Naive B cell (primary cell): ENCODE measurements around the gene FN3K. TPM values are rescaled to one million over a fixed set of nuclear protein-coding genes. Genes with fewer than 3 reads are reported as not detected.
"Not testable (repeated sequence)": the region's sequence is repeated elsewhere in the genome, so short reads cannot be mapped to it uniquely, and the experiment has no call there.

ENCODE experiments used
- ATAC-seq, 2 donors: fragments of 150-1000 bp; cut with Tn5 transposase; 2 replicates each; pipeline ENCODE4 v1.10.0; 2021; ENCODE audit warnings: low read depth in 2 of 2, mild to moderate bottlenecking in 2 of 2, moderate library complexity in 2 of 2
- DNase-seq: peaks from one replicate; pipeline ENCODE4 v3.0.0; 2022
- H3K27ac Mint-ChIP-seq, 6 donors: one replicate each; pipeline ENCODE4 v1.8.0; 2020 to 2022; ENCODE audit warnings: mild to moderate bottlenecking in 6 of 6, mixed read lengths in 6 of 6, moderate library complexity in 5 of 6, inconsistent platforms in 2 of 6
- H3K27me3 Mint-ChIP-seq, 3 donors: one replicate each; pipeline ENCODE4 v1.8.0; 2021 to 2022; ENCODE audit warnings: mixed read lengths in 3 of 3, mild to moderate bottlenecking in 1 of 3
- H3K36me3 Mint-ChIP-seq, 2 donors: one replicate each; pipeline ENCODE4 v1.8.0; 2020 to 2022; ENCODE audit warnings: mixed read lengths in 2 of 2, inconsistent platforms in 1 of 2, mild to moderate bottlenecking in 1 of 2
- H3K4me1 Mint-ChIP-seq, 3 donors: one replicate each; pipeline ENCODE4 v1.8.0; 2020 to 2022; ENCODE audit warnings: mixed read lengths in 3 of 3, inconsistent platforms in 1 of 3, mild to moderate bottlenecking in 1 of 3, moderate library complexity in 1 of 3
- H3K4me3 Mint-ChIP-seq, 8 donors: one replicate each; pipeline ENCODE4 v1.8.0; 2020 to 2022; ENCODE audit warnings: mild to moderate bottlenecking in 8 of 8, mixed read lengths in 8 of 8, moderate library complexity in 8 of 8, inconsistent platforms in 2 of 8
- H3K9me3 Mint-ChIP-seq, 7 donors: one replicate each; pipeline ENCODE4 v1.8.0; 2020 to 2022; ENCODE audit warnings: mixed read lengths in 7 of 7, mild to moderate bottlenecking in 5 of 7, inconsistent platforms in 2 of 7, moderate library complexity in 1 of 7
- polyA plus RNA-seq, 6 donors: library from polyadenylated mRNA; unstranded; fragments of 300-500 nt; fragmentation: Illumina TruSeq; gene quantifications; one replicate each; pipeline ENCODE4 v1.2.3, GENCODE V29; 2021; ENCODE audit warnings: low read depth in 6 of 6

The FN3K gene
- polyA plus RNA-seq, 6 donors from 2014 or later = not detected

DNA sequence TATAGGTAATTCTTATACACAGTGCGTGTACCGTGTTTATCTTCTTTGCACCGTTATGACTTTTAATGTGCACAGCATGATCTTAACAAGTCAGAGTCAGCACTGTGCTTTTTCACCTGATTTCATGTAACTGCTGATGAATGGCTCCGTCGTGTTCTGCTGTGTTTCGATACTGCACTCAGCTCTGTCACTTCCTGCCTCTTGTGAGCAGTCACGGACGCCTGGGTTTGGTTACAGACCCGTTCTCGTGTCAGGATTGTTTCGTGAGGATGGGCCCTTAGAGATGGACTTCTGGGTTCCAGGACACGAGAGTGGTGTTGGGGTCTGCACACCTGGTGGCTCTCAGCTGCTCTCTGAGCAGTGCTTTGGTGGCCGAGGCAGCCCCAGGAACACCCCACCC lies 41.0 kb downstream of the FN3K start:
- Mint-ChIP-seq H3K27ac (peak overlapping the region in 3 of 6 donors; percentile 7 to 59 (median 20)), H3K4me3 (peak overlapping the region in 4 of 8 donors; percentile 21 to 59 (median 36)), H3K27me3 (no peaks in the 10 kb centered on the region), H3K9me3 (peaks cover 0 to 3% (median 0%) of the 10 kb centered on the region in 7 donors), H3K4me1 (peaks cover 18 to 25% (median 21%) of the 10 kb centered on the region in 3 donors), H3K36me3 (peaks cover 0 to 6% of the 10 kb centered on the region in 2 donors)
- peak; percentile 19 for DNase-seq
- peak; percentile 50 to 53 for ATAC-seq

DNA sequence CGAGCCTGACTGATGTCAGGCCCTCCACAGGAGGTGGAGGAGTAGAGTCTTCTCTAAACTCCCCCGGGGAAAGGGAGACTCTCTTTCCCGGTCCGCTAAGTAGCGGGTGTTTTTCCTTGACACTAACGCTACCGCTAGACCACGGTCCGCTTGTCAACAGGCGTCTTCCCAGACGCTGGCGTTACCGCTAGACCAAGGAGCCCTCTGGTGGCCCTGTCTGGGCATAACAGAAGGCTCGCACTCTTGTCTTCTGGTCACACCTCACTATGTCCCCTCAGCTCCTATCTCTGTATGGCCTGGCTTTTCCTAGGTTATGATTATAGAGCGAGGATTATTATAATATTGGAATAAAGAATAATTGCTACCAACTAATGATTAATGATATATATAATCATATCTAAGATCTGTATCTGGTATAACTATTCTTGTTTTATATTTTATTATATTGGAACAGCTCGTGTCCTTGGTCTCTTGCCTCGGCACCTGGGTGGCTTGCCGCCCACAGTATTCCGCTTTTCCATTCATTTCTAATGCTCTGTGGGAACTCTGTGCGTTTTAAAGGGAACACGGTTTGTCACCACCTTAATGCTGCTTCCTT lies 42.5 kb downstream of the FN3K start:
- H3K27me3 Mint-ChIP-seq, H3K27ac Mint-ChIP-seq, H3K4me3 Mint-ChIP-seq, H3K9me3 Mint-ChIP-seq, ATAC-seq, DNase-seq: not testable (repeated sequence)
- Mint-ChIP-seq H3K36me3 (peaks cover 0 to 10% of the 10 kb centered on the region in 2 donors), H3K4me1 (peaks cover 23 to 33% (median 27%) of the 10 kb centered on the region in 3 donors)

DNA sequence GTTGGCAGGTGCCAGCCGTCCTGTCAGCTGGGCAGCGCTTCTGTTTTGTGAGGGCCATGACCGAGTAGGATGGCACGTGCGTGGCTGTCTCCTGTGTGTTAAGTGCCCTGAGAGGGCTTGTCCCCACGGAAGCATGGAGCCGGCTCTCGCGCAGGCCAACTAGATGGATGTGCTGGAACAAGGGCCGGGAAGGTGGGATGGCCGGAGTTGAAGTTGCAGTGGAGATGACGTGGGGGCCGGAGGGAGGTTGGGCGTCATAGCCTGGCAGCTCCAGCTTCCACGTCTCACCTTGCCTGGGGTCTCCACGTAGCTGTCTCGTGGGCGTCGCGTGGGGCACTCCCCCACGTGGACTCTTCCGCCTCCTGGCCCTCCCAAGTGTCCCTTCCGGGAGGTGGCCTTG lies 44.1 kb downstream of the FN3K start:
- H3K4me1 Mint-ChIP-seq = peaks cover 23 to 33% (median 27%) of the 10 kb centered on the region in 3 donors
- H3K36me3 Mint-ChIP-seq = peaks cover 4 to 12% of the 10 kb centered on the region in 2 donors
- DNase-seq (no peak), ATAC-seq (no peak)
- peaks cover 0 to 3% (median 0%) of the 10 kb centered on the region in 7 donors for H3K9me3 Mint-ChIP-seq
- peaks cover 0 to 4% (median 0%) of the 10 kb centered on the region in 3 donors for H3K27me3 Mint-ChIP-seq
- H3K4me3 Mint-ChIP-seq = no peak overlapping the region
- no peak overlapping the region for H3K27ac Mint-ChIP-seq

DNA sequence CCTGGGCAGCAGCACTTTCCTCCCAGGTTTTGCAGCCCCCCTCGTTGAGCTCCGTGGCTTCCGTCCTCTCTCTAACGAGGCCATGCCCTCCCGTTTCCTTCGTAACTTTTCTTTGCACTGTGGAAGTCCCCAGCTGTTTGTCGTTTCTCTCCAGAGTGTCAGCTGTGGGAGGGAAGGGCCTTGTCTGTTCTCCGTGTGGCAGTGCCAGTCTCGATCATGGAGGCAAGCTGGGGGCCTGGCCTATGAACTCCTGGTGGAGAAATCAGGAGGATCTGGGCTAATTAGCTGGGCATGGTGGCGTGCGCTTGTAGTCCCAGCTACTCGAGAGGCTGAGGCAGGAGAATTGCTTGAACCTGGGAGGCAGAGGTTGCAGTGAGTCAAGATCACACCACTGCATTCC lies 44.8 kb downstream of the FN3K start:
- no peak overlapping the region for H3K4me3 Mint-ChIP-seq
- H3K4me1 Mint-ChIP-seq = peaks cover 20 to 26% (median 22%) of the 10 kb centered on the region in 3 donors
- H3K27me3 Mint-ChIP-seq = peaks cover 0 to 4% (median 0%) of the 10 kb centered on the region in 3 donors
- H3K36me3 Mint-ChIP-seq = peaks cover 4 to 12% of the 10 kb centered on the region in 2 donors
- H3K27ac Mint-ChIP-seq = peak overlapping the region in 1 of 6 donors; percentile 67
- DNase-seq = no peak
- peaks cover 0 to 3% (median 0%) of the 10 kb centered on the region in 7 donors for H3K9me3 Mint-ChIP-seq
- no peak for ATAC-seq

DNA sequence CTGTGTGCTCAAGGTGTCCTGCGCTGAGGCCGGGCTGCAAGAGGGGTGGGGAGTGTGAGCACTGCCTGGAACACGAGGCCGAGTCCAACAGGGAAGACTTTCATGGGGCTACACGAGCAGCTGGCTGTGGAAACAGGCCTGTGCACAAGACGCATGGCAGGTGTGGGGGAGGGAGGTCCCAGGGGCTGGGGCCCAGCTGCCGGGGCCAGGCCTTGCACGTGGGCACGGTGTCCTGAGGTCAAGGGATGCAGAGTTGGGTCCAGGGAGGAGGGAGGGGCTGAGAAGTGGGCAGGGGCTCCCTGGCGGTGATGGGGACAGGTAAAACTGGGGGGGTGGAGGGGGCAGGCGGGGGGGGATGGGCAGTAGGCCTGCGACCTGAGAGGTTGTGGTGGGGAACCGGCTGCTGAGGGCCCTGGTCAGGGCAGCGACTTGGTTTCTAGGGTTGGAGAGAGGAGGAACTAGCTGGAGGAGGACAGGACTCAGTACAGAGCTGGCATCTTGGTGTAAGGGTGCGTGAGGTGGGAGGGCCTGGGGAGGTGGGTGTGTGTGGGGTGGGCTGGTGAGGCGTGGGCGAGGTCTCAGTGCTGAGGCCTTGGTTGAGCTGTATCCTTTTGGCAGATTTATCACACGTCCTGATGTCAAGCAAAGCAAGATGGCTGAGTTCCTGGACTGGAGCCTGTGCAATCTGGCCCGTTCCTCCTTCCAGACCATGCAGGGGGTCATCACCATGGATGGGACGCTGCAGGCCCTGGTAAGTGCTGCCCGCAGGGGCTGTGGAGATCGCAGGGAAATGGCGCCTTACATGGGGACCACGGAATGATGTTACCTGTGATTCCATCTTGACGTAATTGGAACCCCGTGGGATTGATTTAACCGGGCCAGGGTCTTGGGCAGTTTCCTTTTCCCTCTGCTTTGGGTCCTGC lies 45.8 kb downstream of the FN3K start:
- peaks cover 0 to 3% (median 0%) of the 10 kb centered on the region in 7 donors for H3K9me3 Mint-ChIP-seq
- peak overlapping the region in 1 of 8 donors; percentile 47 for H3K4me3 Mint-ChIP-seq
- H3K36me3 Mint-ChIP-seq = peaks cover 4 to 12% of the 10 kb centered on the region in 2 donors
- H3K27me3 Mint-ChIP-seq = peaks cover 0 to 4% (median 0%) of the 10 kb centered on the region in 3 donors
- peak in 1 of 2 donors; percentile 3 for ATAC-seq
- DNase-seq = no peak
- H3K27ac Mint-ChIP-seq = peak overlapping the region in 1 of 6 donors; percentile 9
- H3K4me1 Mint-ChIP-seq = peaks cover 13 to 18% (median 15%) of the 10 kb centered on the region in 3 donors

DNA sequence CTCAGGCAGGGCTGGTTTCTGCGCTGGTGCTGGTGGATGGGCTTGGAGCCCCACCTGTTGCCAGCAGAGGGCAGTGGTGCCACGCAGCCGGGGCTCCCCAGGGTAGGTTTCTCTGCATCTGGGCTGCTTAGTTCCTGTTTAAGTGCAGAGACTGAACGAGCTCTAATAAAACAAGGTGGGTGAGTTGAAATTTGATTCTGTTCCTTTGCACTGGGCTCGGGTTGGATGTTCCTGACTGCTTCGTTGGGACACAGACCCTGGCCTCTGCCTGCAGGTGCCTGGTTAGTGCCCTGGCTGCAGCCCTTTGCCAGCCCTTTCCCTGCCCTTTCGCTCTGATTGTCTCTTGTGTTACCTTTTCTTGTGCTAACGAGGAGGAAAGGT lies 46.5 kb downstream of the FN3K start:
- peak overlapping the region in 1 of 6 donors; percentile 9 for H3K27ac Mint-ChIP-seq
- peak overlapping the region in 1 of 8 donors; percentile 72 for H3K4me3 Mint-ChIP-seq

DNA sequence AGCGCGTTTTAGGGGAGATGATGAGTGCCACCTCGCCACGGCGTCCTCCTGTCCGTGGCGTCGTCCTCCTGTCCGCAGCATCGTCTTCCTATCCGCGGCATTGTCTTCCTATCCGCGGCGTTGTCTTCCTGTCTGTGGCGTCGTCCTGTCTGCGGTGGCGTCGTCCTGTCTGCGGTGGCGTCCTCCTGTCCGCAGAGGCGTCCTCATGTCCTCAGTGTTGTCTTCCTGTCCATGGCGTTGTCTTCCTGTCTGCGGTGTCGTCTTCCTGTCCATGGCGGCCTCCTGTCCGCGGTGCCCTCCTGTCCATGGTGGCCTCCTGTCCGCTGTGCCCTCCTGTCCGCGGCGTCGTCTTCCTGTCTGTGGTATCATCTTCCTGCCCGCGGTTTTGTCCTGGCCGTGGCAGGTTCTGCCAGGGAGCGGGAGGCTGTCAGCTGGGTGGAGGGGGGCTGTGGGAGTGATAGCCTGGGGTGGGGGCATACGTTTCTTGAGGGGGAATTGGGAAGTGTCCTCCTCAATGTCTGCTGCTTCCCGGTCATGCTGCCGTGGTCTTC lies 47.3 kb downstream of the FN3K start:
- Mint-ChIP-seq H3K4me3 (no peak overlapping the region), H3K4me1 (peaks cover 5 to 8% (median 7%) of the 10 kb centered on the region in 3 donors), H3K36me3 (peaks cover 4 to 6% of the 10 kb centered on the region in 2 donors), H3K27me3 (peaks cover 0 to 4% (median 0%) of the 10 kb centered on the region in 3 donors), H3K9me3 (peaks cover 0 to 2% (median 0%) of the 10 kb centered on the region in 7 donors), H3K27ac (peak overlapping the region in 2 of 6 donors; percentile 26 to 41)
- DNase-seq (no peak), ATAC-seq (no peak)

More for the DNA sequence above, 46.5 kb downstream of the FN3K start:
- Mint-ChIP-seq H3K9me3 (peaks cover 0 to 3% (median 0%) of the 10 kb centered on the region in 7 donors), H3K4me1 (peaks cover 9 to 12% (median 10%) of the 10 kb centered on the region in 3 donors), H3K36me3 (peaks cover 4 to 12% of the 10 kb centered on the region in 2 donors), H3K27me3 (peaks cover 0 to 4% (median 0%) of the 10 kb centered on the region in 3 donors)
- peak; percentile 100 for ATAC-seq
- peak; percentile 87 for DNase-seq

DNA sequence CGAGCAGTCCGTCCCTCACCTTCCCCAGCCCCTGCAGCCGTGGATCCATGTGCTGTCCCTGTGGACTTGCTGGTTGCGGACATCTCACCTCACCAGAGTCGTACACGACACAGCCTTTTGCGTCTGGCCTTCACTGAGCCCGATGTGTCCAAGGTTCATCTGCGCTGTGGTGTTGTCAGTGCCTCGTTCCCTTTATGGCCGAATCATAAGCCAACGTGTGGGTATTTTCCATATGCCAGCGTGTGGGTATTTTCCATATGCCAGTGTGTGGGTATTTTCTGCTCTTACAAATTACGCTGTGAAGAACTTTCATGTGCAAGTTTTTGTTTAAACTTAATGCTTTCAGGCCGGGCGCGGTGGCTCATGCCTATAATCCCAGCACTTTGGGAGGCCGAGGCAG lies 48.1 kb downstream of the FN3K start:
- peak overlapping the region in 1 of 6 donors; percentile 21 for H3K27ac Mint-ChIP-seq
- peaks cover 0 to 4% (median 0%) of the 10 kb centered on the region in 3 donors for H3K27me3 Mint-ChIP-seq
- H3K36me3 Mint-ChIP-seq = peaks cover 4 to 6% of the 10 kb centered on the region in 2 donors
- no peak overlapping the region for H3K4me3 Mint-ChIP-seq
- peaks cover 9 to 13% (median 12%) of the 10 kb centered on the region in 3 donors for H3K4me1 Mint-ChIP-seq
- no peaks in the 10 kb centered on the region for H3K9me3 Mint-ChIP-seq
- no peak for DNase-seq
- ATAC-seq = no peak

DNA sequence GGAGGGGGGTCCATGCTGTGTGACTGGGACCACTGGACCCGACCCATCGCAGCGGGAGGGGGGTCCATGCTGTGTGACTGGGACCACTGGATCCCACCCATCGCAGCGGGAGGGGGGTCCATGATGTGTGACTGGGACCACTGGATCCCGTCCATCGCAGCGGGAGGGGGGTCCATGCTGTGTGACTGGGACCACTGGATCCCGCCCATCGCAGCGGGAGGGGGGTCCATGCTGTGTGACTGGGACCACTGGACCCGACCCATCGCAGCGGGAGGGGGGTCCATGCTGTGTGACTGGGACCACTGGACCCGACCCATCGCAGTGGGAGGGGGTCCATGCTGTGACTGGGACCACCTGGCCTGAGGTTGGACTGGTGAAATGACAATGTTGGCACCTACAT lies 50.2 kb downstream of the FN3K start:
- H3K4me3 Mint-ChIP-seq, ATAC-seq, H3K36me3 Mint-ChIP-seq, DNase-seq, H3K27ac Mint-ChIP-seq, H3K27me3 Mint-ChIP-seq, H3K9me3 Mint-ChIP-seq: not testable (repeated sequence)
- peaks cover 11 to 13% (median 12%) of the 10 kb centered on the region in 3 donors for H3K4me1 Mint-ChIP-seq

DNA sequence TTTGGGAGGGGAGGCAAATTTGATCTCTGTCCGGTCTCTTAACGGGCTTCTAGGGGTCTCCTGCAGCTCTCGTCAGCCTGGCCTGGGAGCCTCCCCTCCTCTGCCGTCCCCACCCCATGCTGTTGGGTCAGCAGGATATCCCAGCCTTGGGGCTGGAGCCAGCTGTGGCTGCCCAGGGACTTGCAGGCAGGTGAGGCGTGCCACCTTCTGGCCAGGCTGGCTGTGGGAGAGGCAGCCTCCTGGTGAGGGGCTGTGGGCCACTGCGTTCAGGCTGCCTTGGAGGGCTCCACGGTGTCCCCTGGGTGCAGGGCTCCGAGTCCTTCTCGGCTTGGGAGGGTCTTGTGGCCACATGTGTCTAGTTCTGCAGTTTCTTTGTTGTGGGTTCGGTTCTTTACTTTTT lies 51.0 kb downstream of the FN3K start:
- DNase-seq (no peak), ATAC-seq (no peak)
- H3K9me3 Mint-ChIP-seq = no peaks in the 10 kb centered on the region
- peaks cover 12 to 15% (median 13%) of the 10 kb centered on the region in 3 donors for H3K4me1 Mint-ChIP-seq
- no peak overlapping the region for H3K27ac Mint-ChIP-seq
- H3K27me3 Mint-ChIP-seq = peaks cover 0 to 4% (median 0%) of the 10 kb centered on the region in 3 donors
- H3K36me3 Mint-ChIP-seq = peaks cover 4 to 6% of the 10 kb centered on the region in 2 donors
- no peak overlapping the region for H3K4me3 Mint-ChIP-seq

DNA sequence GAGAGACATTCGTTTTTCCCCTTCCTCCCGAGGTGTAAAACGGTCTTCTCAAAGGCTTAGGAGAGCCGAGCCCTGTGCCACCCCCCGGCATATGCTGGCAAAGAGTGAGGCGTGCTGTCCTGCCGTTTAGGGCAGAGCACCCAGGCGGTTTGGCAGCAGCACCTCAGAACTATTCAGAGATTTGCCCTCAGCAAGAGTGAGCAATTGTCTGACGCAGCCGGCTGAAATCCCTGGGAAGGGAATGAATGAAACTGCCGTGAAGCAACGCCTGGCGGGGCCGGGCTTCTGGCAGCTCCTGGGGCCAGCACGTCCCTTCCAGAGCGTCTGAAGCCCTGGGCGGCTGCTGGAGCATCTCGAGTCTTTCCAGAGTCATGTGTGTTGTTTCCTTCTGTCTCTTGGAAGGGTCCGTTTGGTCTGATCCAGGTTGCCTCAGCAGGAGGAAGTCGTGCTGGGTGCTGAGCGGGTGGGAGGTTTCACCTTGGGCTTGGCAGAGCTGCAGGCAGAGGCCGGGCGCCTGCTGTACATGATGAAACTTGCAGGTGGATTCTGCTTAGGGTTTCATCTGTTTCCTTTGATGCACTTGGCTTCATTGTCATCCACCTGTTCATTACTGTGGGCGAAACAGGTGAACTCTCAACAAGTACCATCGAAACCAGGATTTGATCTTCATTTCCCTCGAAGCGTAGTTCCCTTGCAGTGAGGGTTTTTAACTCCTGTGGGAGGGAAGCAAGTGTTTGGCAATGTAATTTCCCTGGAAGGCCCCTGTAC lies 51.9 kb downstream of the FN3K start:
- H3K9me3 Mint-ChIP-seq = no peaks in the 10 kb centered on the region
- peaks cover 0 to 4% (median 0%) of the 10 kb centered on the region in 3 donors for H3K27me3 Mint-ChIP-seq
- ATAC-seq = no peak
- H3K27ac Mint-ChIP-seq = no peak overlapping the region
- peaks cover 6 to 11% (median 6%) of the 10 kb centered on the region in 3 donors for H3K4me1 Mint-ChIP-seq
- peaks cover 4 to 6% of the 10 kb centered on the region in 2 donors for H3K36me3 Mint-ChIP-seq
- DNase-seq = no peak
- no peak overlapping the region for H3K4me3 Mint-ChIP-seq

DNA sequence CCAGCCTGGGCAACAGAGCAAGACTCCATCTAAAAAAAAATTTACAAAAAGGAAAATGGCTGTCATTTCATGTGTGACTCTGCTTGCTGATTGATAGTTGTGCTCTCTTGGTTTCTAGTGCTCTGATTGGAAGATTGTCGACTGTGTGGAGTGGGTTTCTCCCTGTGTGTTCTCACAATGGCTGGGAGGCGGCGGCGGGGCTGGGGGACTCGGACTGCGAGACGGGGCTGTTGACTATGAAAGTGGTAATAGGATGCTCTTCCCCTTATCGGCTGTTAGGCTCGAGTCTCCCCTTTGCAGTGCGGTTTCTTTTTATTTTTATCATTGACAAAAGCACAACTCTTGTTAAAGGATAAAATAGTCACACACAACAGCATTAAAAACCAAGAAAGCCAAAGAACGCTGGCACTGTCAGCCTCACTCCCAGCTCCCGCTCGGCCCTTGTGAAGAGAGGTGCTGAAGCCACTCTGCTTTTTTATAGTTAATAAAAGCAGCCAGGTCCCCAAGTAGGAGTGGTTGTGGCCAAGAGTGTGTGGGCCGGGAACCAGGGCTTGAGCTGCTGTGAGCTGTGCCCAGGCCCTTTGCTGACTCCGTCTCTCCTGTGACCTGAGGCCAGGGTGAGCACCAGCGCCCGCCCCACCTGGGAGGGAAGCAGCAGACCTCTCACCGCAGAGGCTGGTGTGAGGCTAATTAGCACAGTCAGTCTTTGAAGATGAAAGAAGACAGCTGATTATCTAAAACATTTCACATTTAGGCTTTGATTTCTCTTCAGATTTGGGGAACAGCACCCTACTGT lies 53.0 kb downstream of the FN3K start:
- H3K27ac Mint-ChIP-seq = peak overlapping the region in 2 of 6 donors; percentile 39 to 62
- no peaks in the 10 kb centered on the region for H3K27me3 Mint-ChIP-seq
- peak overlapping the region in 2 of 8 donors; percentile 11 to 35 for H3K4me3 Mint-ChIP-seq
- no peak for ATAC-seq
- H3K9me3 Mint-ChIP-seq = no peaks in the 10 kb centered on the region
- peaks cover 6 to 11% (median 6%) of the 10 kb centered on the region in 3 donors for H3K4me1 Mint-ChIP-seq
- H3K36me3 Mint-ChIP-seq = peaks cover 0 to 3% of the 10 kb centered on the region in 2 donors
- no peak for DNase-seq
